ENCODE data around the gene SPARCL1. TPM values are rescaled to one million over a fixed set of nuclear protein-coding genes. Genes with fewer than 3 reads are reported as not detected.

Gene SPARCL1
- total and polyA plus RNA-seq, 2 of the 13 experiments (the other 11 are each of a cell fraction or from before 2014, with no cell fraction given): 0.04 TPM; not detected in 1

GRCh38 chr4:87560802-87561201 lies 31.6 kb upstream of the SPARCL1 start:
- POLR2A ChIA-PET: no interaction called here
- BruUV-seq (replicated peaks): no TSS peak
- no peak for FAIRE-seq
- TF ChIP-seq AKNA (CRISPR knock-in tag; IDR thresholded peaks at IDR 0.05; ENCODE audit: borderline replicate concordance): no peak
- no peak for TF ChIP-seq ZNF20 (CRISPR knock-in tag; IDR thresholded peaks at IDR 0.05)
- no peak for TF ChIP-seq MYC (CRISPR knock-in tag; IDR thresholded peaks at IDR 0.05; ENCODE audit: borderline replicate concordance)
- no peak for TF ChIP-seq ARID5B (CRISPR knock-in tag; IDR thresholded peaks at IDR 0.05)
- TF ChIP-seq HOXA7 (CRISPR knock-in tag; IDR thresholded peaks at IDR 0.05): no peak
- TF ChIP-seq PLRG1 (conservative IDR thresholded peaks at IDR 0.05): no peak
- no peak for TF ChIP-seq ZNF644 (CRISPR knock-in tag; IDR thresholded peaks at IDR 0.05; ENCODE audit: low read depth)
- TF ChIP-seq SRF (IDR thresholded peaks at IDR 0.05; ENCODE audit: low read depth, low read length): no peak
- TF ChIP-seq PATZ1 (CRISPR knock-in tag; IDR thresholded peaks at IDR 0.05): no peak
- no peak for TF ChIP-seq XBP1 (CRISPR knock-in tag; IDR thresholded peaks at IDR 0.05)
- TF ChIP-seq GFI1 (CRISPR knock-in tag; IDR thresholded peaks at IDR 0.05; ENCODE audit: borderline replicate concordance): no peak
- TF ChIP-seq ZEB1 (IDR thresholded peaks at IDR 0.05; ENCODE audit: insufficient replicate concordance, low read depth): no peak
- TF ChIP-seq CENPT (CRISPR knock-in tag; IDR thresholded peaks at IDR 0.05; ENCODE audit: low read depth): no peak
- no peak for TF ChIP-seq BORCS8-MEF2B (CRISPR knock-in tag; IDR thresholded peaks at IDR 0.05)
- TF ChIP-seq SAFB2 (CRISPR knock-in tag; IDR thresholded peaks at IDR 0.05; ENCODE audit: borderline replicate concordance, low read depth): no peak
- no peak for TF ChIP-seq HNRNPH1 (optimal IDR thresholded peaks at IDR 0.05; ENCODE audit: low read depth, low read length)

More at GRCh38 chr4:87560802-87561201, 31.6 kb upstream of the SPARCL1 start:
- Histone ChIP-seq H3K4me1 (ENCODE audit: insufficient read depth, low read length) (no peaks in the 10 kb centered on the region), H3K27ac (ENCODE audit: extremely low read length, insufficient read depth, low read length) (no peak overlapping the region), H2AFZ (ENCODE audit: low read length) (no peak overlapping the region), H3K9ac (ENCODE audit: insufficient read depth, low read depth, low read length) (no peak overlapping the region), H3K27me3 (ENCODE audit: control insufficient read depth in 1 of 2, insufficient read depth in 2 of 2, low read length in 2 of 2) (no peaks in the 10 kb centered on the region), H3K79me2 (ENCODE audit: insufficient read depth, low read length) (no peaks in the 10 kb centered on the region), H3K4me3 (replicated peaks in 1 of 3; ENCODE audit: insufficient read depth in 1 of 3, low read depth in 2 of 3, low read length in 3 of 3) (no peak overlapping the region), H4K20me1 (ENCODE audit: insufficient read depth, low read length) (no peaks in the 10 kb centered on the region), H3K4me2 (ENCODE audit: low read depth, low read length) (no peak overlapping the region), H3K9me3 (ENCODE audit: low read length) (no peaks in the 10 kb centered on the region), H3K36me3 (replicated peaks in 1 of 2; ENCODE audit: control insufficient read depth in 1 of 2, insufficient read depth in 2 of 2, low read length in 2 of 2) (no peaks in the 10 kb centered on the region)
- intact Hi-C loops (cut with micrococcal nuclease; ENCODE audit: unreplicated experiment) (no loop called here), in situ Hi-C loops (cut with HindIII; ENCODE audit: extremely low pct_ligation_motif_present, low pct_unique_long_range_greater_than_20kb) (no loop called here)
- DNase-seq (ENCODE audit: low spot score): no peak
- no peak for ATAC-seq
- CTCF ChIA-PET (ENCODE audit: low intra/inter-chr PET ratio, low total read pairs): no interaction called here
- 5% methylated on average over 2 of the region's 2 CpGs for WGBS (ENCODE audit: low lambda C conversion rate)
